Loucy (cell line): Measurements from ENCODE around the gene CHTOP.

ENCODE experiments used
- H2AFZ ChIP-seq: fragments of 200-600 bp; sonication (generic); 2 replicates; pipeline ENCODE4 v1.6.0; 2016; ENCODE audit warnings: antibody characterized with exemption, mild to moderate bottlenecking, low read length, moderate library complexity
- H3F3A ChIP-seq: fragments of 200-600 bp; 2 replicates; pipeline ENCODE4 v1.6.0; 2016; ENCODE audit warnings: antibody characterized with exemption, low read depth, mild to moderate bottlenecking
- H3K27me3 ChIP-seq: fragments of 200-600 bp; sonication (generic); 2 replicates; pipeline ENCODE4 v1.6.1; 2014; ENCODE audit warnings: low read length, mild to moderate bottlenecking; ENCODE audit not compliant: insufficient read depth, poor library complexity, severe bottlenecking
- H3K36me3 ChIP-seq: fragments of 200-600 bp; sonication (generic); 2 replicates; pipeline ENCODE4 v1.6.1; 2016; ENCODE audit warnings: low read length; ENCODE audit not compliant: insufficient read depth
- H3K4me1 ChIP-seq: fragments of 200-600 bp; sonication (generic); 2 replicates; pipeline ENCODE4 v1.5.1; 2014; ENCODE audit warnings: low read length, mild to moderate bottlenecking; ENCODE audit not compliant: insufficient read depth, poor library complexity, severe bottlenecking
- H3K4me2 ChIP-seq: fragments of 200-600 bp; sonication (generic); 2 replicates; pipeline ENCODE4 v1.6.0; 2014; ENCODE audit warnings: antibody characterized with exemption, low read length, low read depth, mild to moderate bottlenecking; ENCODE audit not compliant: poor library complexity, severe bottlenecking
- H3K4me3 ChIP-seq: fragments of 200-600 bp; sonication (generic); 2 replicates; pipeline ENCODE4 v1.5.1; 2014; ENCODE audit warnings: low read length, mild to moderate bottlenecking, mixed read lengths; ENCODE audit not compliant: poor library complexity, severe bottlenecking
- H3K79me2 ChIP-seq: fragments of 200-600 bp; sonication (generic); 2 replicates; pipeline ENCODE4 v1.6.1; 2014; ENCODE audit warnings: low read length; ENCODE audit not compliant: insufficient read depth
- H3K9ac ChIP-seq: fragments of 200-600 bp; sonication (generic); 2 replicates; pipeline ENCODE4 v1.6.0; 2014; ENCODE audit warnings: mild to moderate bottlenecking, low read depth, low read length, moderate library complexity; ENCODE audit not compliant: poor library complexity, severe bottlenecking
- H3K9me2 ChIP-seq: fragments of 200-600 bp; sonication (generic); replicated peaks from 2 replicates; pipeline ENCODE4 v1.6.1; 2016; ENCODE audit warnings: low read depth, low read length, mixed read lengths
- H3K9me3 ChIP-seq: fragments of 200-600 bp; sonication (generic); 2 replicates; pipeline ENCODE4 v1.6.1; 2014; ENCODE audit warnings: mild to moderate bottlenecking, antibody characterized with exemption, low read length, low read depth; ENCODE audit not compliant: insufficient read depth
- H4K20me1 ChIP-seq: fragments of 200-600 bp; sonication (generic); 2 replicates; pipeline ENCODE4 v1.6.0; 2014; ENCODE audit warnings: antibody characterized with exemption, low read length, mild to moderate bottlenecking; ENCODE audit not compliant: insufficient read depth, poor library complexity, severe bottlenecking
- EZH2phosphoT487 ChIP-seq: fragments of 200-600 bp; IDR thresholded peaks from 2 replicates; pipeline ENCODE4 v1.6.1; 2018; ENCODE audit warnings: antibody characterized with exemption, mild to moderate bottlenecking, moderate library complexity, borderline replicate concordance
- TF ChIP-seq, protein P1 (sequence below): fragments of 200-600 bp; sonication (generic); conservative IDR thresholded peaks from 2 replicates; pipeline ENCODE4 v1.5.1; 2014; ENCODE audit warnings: mild to moderate bottlenecking, antibody characterized with exemption, low read length

Gene CHTOP

DNA sequence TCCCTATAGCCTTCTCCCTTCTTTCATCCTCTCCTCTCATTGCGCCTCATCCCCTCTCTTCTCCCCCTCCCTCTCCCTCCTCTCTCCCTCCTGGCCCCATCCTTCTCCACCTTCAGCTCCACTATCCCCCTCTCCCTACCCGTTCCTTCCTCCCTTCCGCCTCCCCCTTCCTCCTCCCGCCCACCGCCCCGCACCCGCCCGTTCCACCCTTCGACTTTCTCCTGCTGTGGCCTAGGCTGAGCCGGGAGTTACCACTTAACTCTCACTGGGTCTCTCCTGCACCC, 46.2 kb downstream of the CHTOP start:
- no peaks in the 10 kb centered on the region for H3K36me3 ChIP-seq
- H4K20me1 ChIP-seq: no peaks in the 10 kb centered on the region
- no peaks in the 10 kb centered on the region for H3K9me2 ChIP-seq
- no peaks in the 10 kb centered on the region for H3F3A ChIP-seq
- no peak overlapping the region for H2AFZ ChIP-seq
- H3K27me3 ChIP-seq: no peaks in the 10 kb centered on the region
- no peaks in the 10 kb centered on the region for H3K4me1 ChIP-seq
- H3K79me2 ChIP-seq: no peaks in the 10 kb centered on the region
- no peak overlapping the region for H3K9ac ChIP-seq
- H3K4me2 ChIP-seq: no peak overlapping the region
- no peak overlapping the region for H3K4me3 ChIP-seq
- H3K9me3 ChIP-seq: no peaks in the 10 kb centered on the region
- TF ChIP-seq, protein P1, sequence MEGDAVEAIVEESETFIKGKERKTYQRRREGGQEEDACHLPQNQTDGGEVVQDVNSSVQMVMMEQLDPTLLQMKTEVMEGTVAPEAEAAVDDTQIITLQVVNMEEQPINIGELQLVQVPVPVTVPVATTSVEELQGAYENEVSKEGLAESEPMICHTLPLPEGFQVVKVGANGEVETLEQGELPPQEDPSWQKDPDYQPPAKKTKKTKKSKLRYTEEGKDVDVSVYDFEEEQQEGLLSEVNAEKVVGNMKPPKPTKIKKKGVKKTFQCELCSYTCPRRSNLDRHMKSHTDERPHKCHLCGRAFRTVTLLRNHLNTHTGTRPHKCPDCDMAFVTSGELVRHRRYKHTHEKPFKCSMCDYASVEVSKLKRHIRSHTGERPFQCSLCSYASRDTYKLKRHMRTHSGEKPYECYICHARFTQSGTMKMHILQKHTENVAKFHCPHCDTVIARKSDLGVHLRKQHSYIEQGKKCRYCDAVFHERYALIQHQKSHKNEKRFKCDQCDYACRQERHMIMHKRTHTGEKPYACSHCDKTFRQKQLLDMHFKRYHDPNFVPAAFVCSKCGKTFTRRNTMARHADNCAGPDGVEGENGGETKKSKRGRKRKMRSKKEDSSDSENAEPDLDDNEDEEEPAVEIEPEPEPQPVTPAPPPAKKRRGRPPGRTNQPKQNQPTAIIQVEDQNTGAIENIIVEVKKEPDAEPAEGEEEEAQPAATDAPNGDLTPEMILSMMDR: no peak
- no peak for TF ChIP-seq EZH2phosphoT487

DNA sequence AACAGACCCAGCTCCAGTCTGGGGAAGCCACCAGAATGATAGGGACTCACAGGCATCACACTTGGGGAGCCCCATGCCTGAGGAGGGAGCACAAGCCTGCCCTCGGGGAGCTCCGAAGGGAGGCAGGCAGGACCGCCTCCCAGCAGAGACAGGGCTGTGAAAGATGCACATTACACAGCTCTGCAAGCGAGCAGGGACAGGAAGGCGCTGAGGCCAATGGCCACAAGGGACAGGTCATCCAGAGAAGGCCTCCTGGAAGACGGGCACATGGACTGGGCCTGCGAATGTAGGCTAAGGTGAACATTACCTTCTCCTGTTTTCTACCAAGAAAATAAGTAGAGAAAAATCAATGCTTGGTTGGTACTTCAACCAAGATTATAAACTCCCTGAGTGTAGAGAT, 48.9 kb downstream of the CHTOP start:
- no peak overlapping the region for H3K4me2 ChIP-seq
- TF ChIP-seq EZH2phosphoT487: no peak
- no peak overlapping the region for H2AFZ ChIP-seq
- no peaks in the 10 kb centered on the region for H3K9me3 ChIP-seq
- H3K9ac ChIP-seq: no peak overlapping the region
- no peaks in the 10 kb centered on the region for H3K36me3 ChIP-seq
- no peaks in the 10 kb centered on the region for H3K9me2 ChIP-seq
- H3K27me3 ChIP-seq: no peaks in the 10 kb centered on the region
- H3K79me2 ChIP-seq: no peaks in the 10 kb centered on the region
- H4K20me1 ChIP-seq: no peaks in the 10 kb centered on the region
- H3K4me3 ChIP-seq: no peak overlapping the region
- no peaks in the 10 kb centered on the region for H3F3A ChIP-seq
- H3K4me1 ChIP-seq: no peaks in the 10 kb centered on the region

- Histone ChIP-seq H3K36me3 (no peaks in the 10 kb centered on the region), H3K27me3 (no peaks in the 10 kb centered on the region), H3K79me2 (no peaks in the 10 kb centered on the region), H3K4me3 (no peak overlapping the region), H3K9me3 (no peaks in the 10 kb centered on the region), H3F3A (no peaks in the 10 kb centered on the region), H3K4me2 (no peak overlapping the region), H2AFZ (no peak overlapping the region), H4K20me1 (no peaks in the 10 kb centered on the region), H3K9me2 (no peaks in the 10 kb centered on the region), H3K4me1 (no peaks in the 10 kb centered on the region), H3K9ac (no peak overlapping the region)
- TF ChIP-seq EZH2phosphoT487: no peak
- TF ChIP-seq, protein P1: no peak
Observed at GRCh38 chr1:153683854-153684253, 50.0 kb downstream of the CHTOP start.

GRCh38 chr1:153684892-153685291, 51.0 kb downstream of the CHTOP start:
- no peaks in the 10 kb centered on the region for H3K79me2 ChIP-seq
- TF ChIP-seq, protein P1: no peak
- TF ChIP-seq EZH2phosphoT487: no peak
- H3K9me3 ChIP-seq: no peaks in the 10 kb centered on the region
- no peak overlapping the region for H2AFZ ChIP-seq
- H3K4me3 ChIP-seq: no peak overlapping the region
- no peaks in the 10 kb centered on the region for H3K27me3 ChIP-seq
- H3K9me2 ChIP-seq: no peaks in the 10 kb centered on the region
- H3K9ac ChIP-seq: no peak overlapping the region
- H3F3A ChIP-seq: no peaks in the 10 kb centered on the region
- H4K20me1 ChIP-seq: no peaks in the 10 kb centered on the region
- no peaks in the 10 kb centered on the region for H3K4me1 ChIP-seq
- no peak overlapping the region for H3K4me2 ChIP-seq
- no peaks in the 10 kb centered on the region for H3K36me3 ChIP-seq
